GM06990 (cell line): Measurements from ENCODE around the gene DPF1.

Experiments
- DNase-seq: peaks from one replicate; pipeline ENCODE4 v3.0.0-alpha.2; 2011; ENCODE audit not compliant: insufficient read length; ENCODE audit errors: extremely low read depth
- H3K27me3 ChIP-seq: replicated peaks from 2 replicates; pipeline ENCODE4 v1.6.0; 2011; ENCODE audit warnings: low read length; ENCODE audit not compliant: control insufficient read depth, insufficient read depth
- H3K36me3 ChIP-seq: 2 replicates; pipeline ENCODE4 v1.5.1; 2011; ENCODE audit warnings: low read length; ENCODE audit not compliant: control insufficient read depth, insufficient read depth
- H3K4me3 ChIP-seq: replicated peaks from 2 replicates; pipeline ENCODE4 v1.5.1; 2011; ENCODE audit warnings: low read depth, mild to moderate bottlenecking, control low read depth, low read length
- TF ChIP-seq, protein P1 (sequence below): IDR thresholded peaks from 2 replicates; pipeline ENCODE4 v1.5.1; 2011; ENCODE audit warnings: low read length, control low read depth, mild to moderate bottlenecking, inconsistent platforms; ENCODE audit not compliant: insufficient read depth, poor library complexity, severe bottlenecking

The DPF1 gene

DNA sequence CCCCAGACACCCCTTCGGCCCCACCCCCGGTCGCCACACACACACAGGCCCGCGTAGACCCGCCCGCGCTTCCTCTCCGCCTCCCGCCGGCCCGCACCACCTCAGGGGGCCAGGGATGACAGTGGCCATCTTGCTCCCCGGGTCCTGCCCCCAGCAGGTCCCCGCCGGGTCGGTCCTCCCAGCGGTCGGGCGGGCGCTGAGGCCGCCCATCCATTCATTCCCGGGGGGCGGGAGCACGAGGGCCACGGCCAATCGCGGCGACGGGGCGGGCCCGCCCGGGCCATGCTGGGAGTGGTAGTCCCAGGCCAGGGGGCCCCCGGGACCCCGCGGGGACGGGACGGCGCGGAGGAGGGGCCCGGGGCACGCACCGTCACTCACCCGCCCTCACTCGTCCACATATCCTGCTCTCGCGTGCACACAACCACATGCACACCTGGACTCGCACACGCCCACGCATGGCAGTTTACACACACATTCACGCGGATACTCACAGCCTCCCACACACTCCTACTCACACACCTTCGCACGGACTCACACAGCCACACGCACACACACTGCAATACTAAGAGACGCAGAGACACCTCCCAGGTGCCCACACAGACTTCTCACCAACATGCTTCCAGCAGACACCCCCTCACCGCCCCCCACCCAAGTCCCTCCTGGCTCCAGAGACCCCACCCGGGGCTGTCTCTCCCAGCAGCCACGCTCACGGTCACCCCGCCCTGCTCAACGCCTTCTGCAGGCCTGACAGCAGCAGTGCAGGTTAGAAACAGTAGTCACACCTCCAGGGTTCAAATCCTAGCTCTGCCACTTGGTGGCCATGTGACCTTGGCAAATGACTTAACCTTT, at the start of gene DPF1:
Gene DPF1, minus strand, starts transcription at position 209 of the 849 bp plus-strand sequence. Its CDS starts 80 bp downstream, at position 129.
- DNase-seq = peak; percentile 91
- TF ChIP-seq, protein P1, sequence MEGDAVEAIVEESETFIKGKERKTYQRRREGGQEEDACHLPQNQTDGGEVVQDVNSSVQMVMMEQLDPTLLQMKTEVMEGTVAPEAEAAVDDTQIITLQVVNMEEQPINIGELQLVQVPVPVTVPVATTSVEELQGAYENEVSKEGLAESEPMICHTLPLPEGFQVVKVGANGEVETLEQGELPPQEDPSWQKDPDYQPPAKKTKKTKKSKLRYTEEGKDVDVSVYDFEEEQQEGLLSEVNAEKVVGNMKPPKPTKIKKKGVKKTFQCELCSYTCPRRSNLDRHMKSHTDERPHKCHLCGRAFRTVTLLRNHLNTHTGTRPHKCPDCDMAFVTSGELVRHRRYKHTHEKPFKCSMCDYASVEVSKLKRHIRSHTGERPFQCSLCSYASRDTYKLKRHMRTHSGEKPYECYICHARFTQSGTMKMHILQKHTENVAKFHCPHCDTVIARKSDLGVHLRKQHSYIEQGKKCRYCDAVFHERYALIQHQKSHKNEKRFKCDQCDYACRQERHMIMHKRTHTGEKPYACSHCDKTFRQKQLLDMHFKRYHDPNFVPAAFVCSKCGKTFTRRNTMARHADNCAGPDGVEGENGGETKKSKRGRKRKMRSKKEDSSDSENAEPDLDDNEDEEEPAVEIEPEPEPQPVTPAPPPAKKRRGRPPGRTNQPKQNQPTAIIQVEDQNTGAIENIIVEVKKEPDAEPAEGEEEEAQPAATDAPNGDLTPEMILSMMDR = peak; percentile 49
- Histone ChIP-seq H3K27me3 (no peaks in the 10 kb centered on the region; the same call in 1 of the 2 replicates), H3K36me3 (no peaks in the 10 kb centered on the region), H3K4me3 (peak within 1 kb of the TSS; percentile 73)

DNA sequence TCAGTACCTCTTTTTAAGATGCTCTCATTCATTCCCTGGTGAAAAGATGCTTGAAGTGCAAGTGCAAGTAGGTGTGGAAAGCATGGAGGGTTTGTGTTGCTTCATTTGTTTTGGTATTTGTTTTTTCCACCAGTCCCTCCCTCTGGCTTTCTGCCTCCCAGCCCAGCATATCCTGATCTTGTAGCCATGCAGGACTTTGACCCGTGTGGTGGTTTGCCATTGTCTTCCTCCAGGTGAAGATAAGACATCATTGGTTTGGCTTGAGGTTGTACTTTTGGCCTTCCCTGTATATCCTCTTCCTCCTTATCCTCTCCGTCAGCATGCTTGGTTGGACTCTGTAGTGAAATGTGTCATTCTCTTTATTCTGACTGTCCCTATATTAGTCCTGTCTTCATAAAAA, 49.5 kb upstream of the DPF1 start:
- TF ChIP-seq, protein P1 = no peak
- Histone ChIP-seq H3K27me3 (no peaks in the 10 kb centered on the region), H3K36me3 (no peaks in the 10 kb centered on the region), H3K4me3 (no peak overlapping the region)
- no peak for DNase-seq

DNA sequence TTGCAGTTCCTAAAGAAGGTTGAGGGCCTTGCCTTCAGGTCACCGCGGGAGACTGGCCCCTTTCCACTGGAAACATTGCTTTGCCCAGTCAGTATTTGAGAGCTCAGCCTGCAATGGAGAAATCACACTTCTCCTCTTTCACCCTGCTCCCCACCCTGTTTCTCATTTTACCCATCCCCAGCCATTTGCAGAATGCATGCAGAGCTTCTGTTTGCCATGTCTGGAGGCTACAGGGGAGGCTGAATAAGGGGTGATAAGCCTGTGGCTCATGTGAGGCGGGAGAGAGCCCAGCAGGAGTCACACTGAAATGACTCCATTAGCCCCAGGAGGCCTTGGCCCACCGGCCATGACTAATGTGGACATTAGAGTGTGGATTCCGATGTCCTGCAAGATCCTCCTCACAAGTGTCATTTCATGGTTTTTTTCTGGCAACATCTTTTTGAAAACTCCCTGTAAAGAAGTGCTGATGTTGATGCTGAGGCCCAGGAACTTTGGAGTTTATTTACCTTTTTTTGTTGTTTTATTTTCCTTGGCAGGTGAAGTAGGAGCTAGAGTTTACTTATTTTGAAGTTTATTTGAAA, 46.7 kb upstream of the DPF1 start:
- Histone ChIP-seq H3K4me3 (no peak overlapping the region), H3K27me3 (no peaks in the 10 kb centered on the region), H3K36me3 (no peaks in the 10 kb centered on the region)
- TF ChIP-seq, protein P1 = no peak
- DNase-seq = no peak

DNA sequence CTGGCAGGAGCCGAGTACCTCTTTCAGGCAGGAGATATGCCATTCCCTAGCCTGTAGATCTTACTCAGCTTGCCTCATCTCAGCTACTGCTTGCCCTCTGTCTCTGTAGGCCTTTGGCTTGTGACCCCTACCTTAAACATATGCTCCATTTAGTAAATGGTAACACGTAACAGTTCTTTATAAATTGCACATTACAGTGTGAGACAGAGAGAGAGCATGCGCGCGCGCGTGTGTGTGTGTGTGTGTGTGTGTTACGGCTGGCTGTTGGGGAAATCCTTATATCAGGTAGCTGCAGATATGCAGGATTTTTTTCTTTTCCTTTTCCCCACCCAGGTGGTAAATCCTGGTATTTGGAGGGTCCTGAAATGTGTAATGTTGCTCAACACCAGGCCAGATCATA, 44.5 kb upstream of the DPF1 start:
- no peak for DNase-seq
- no peaks in the 10 kb centered on the region; the same call in 1 of the 2 replicates for H3K27me3 ChIP-seq
- H3K36me3 ChIP-seq = no peaks in the 10 kb centered on the region
- no peak overlapping the region for H3K4me3 ChIP-seq
- TF ChIP-seq, protein P1 = no peak

DNA sequence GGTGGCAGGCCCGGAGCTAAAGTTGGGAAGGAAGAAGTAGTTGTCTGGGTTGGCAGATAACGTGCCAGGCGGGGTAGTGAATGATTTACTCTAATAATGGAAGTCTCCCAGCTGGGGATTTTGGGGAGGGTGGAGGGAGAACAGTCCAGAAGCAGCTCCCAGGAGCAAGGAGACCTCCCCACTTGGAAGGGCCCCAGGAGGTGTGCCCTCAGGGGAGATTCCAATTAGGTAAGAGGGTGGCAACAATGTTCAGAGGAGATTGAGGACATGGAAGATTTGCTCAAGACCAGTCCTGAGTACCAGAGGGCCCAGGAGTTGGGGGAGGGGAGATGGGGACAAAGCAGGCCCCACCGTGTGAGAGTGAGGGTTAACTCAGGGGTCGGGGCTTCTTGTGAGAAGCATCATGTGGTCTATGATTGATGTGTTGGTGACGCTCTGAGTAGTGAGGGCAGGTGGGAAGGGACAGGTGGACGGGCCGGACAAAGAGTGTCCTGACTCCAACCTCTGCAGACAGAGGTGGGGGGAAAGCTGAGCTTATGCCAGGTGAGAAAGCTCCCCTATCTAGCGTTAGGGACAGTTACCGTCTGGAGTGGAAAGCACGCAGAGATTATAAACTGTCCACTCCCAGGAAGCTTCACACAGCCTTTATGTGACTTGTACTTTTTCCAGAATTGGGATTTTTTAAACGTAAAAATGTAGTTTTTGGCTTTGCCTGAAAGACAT, 43.9 kb upstream of the DPF1 start:
- no peak for DNase-seq
- TF ChIP-seq, protein P1 = no peak
- Histone ChIP-seq H3K27me3 (no peaks in the 10 kb centered on the region; the same call in 1 of the 2 replicates), H3K36me3 (no peaks in the 10 kb centered on the region), H3K4me3 (no peak overlapping the region)
